ENCODE data around the gene SCN5A. TPM values are rescaled to one million over a fixed set of nuclear protein-coding genes. Genes with fewer than 3 reads are reported as not detected.

Gene SCN5A
- total RNA-seq, 2 donors from 2014 or later = 4.5 to 5.6 TPM

- Histone ChIP-seq H3K4me3 (ENCODE audit: low read length) (peak overlapping the region; percentile 68), H3K4me1 (ENCODE audit: control insufficient read depth, insufficient read depth, low read length) (no peaks in the 10 kb centered on the region), H3K27me3 (ENCODE audit: control insufficient read depth, insufficient read depth, low read length, poor library complexity, severe bottlenecking) (peaks cover 71% of the 10 kb centered on the region), H3K9me3 (ENCODE audit: control insufficient read depth, low read length) (peaks cover 7% of the 10 kb centered on the region), H3K27ac (ENCODE audit: low read depth, low read length) (no peak overlapping the region), H3K36me3 (ENCODE audit: control insufficient read depth, insufficient read depth, low read length) (no peaks in the 10 kb centered on the region), H3K9ac (ENCODE audit: extremely low read depth, low read length, poor library complexity, severe bottlenecking) (no peak overlapping the region)
- H3K27me3 Mint-ChIP-seq (ENCODE audit: insufficient read depth) = no peaks in the 10 kb centered on the region
- H3K9me3 Mint-ChIP-seq = peaks cover 4% of the 10 kb centered on the region
- no peak for DNase-seq
- H3K4me3 Mint-ChIP-seq = no peak overlapping the region
- no peaks in the 10 kb centered on the region for H3K36me3 Mint-ChIP-seq (ENCODE audit: low read depth)
- peaks cover 3% of the 10 kb centered on the region for H3K4me1 Mint-ChIP-seq
- TF ChIP-seq CTCF (conservative IDR thresholded peaks at IDR 0.05) = no peak
- no peak overlapping the region for H3K27ac Mint-ChIP-seq
- 15 to 26% methylated on average over 18 to 56 of the region's 56 CpGs for WGBS, 2 experiments (ENCODE audit: insufficient coverage in 1 of 2, insufficient read length in 1 of 2)
These were observed 608 bp downstream of the SCN5A start for GRCh38 chr3:38648659-38649499.

- Mint-ChIP-seq H3K27ac (no peak overlapping the region), H3K4me1 (peaks cover 3% of the 10 kb centered on the region), H3K9me3 (peaks cover under 1% of the 10 kb centered on the region), H3K4me3 (no peak overlapping the region), H3K36me3 (ENCODE audit: low read depth) (no peaks in the 10 kb centered on the region), H3K27me3 (ENCODE audit: insufficient read depth) (peaks cover 3% of the 10 kb centered on the region)
- H3K4me1 ChIP-seq (ENCODE audit: control insufficient read depth, insufficient read depth, low read length) = no peaks in the 10 kb centered on the region
- H3K4me3 ChIP-seq (ENCODE audit: low read length) = no peak overlapping the region
- peaks cover 71% of the 10 kb centered on the region for H3K27me3 ChIP-seq (ENCODE audit: control insufficient read depth, insufficient read depth, low read length, poor library complexity, severe bottlenecking)
- H3K36me3 ChIP-seq (ENCODE audit: control insufficient read depth, insufficient read depth, low read length) = no peaks in the 10 kb centered on the region
- H3K9ac ChIP-seq (ENCODE audit: extremely low read depth, low read length, poor library complexity, severe bottlenecking) = no peak overlapping the region
- H3K9me3 ChIP-seq (ENCODE audit: control insufficient read depth, low read length) = peaks cover 7% of the 10 kb centered on the region
- DNase-seq = peak; percentile 44
- TF ChIP-seq CTCF (conservative IDR thresholded peaks at IDR 0.05) = no peak
- WGBS, 2 experiments (ENCODE audit: insufficient coverage in 1 of 2, insufficient read length in 1 of 2) = 95 to 100% methylated on average over 3 to 7 of the region's 7 CpGs
- H3K27ac ChIP-seq (ENCODE audit: low read depth, low read length) = no peak overlapping the region
These were observed 1.3 kb downstream of the SCN5A start for GRCh38 chr3:38648024-38648658.

- peaks cover 3% of the 10 kb centered on the region for H3K4me1 Mint-ChIP-seq
- Histone ChIP-seq H3K9me3 (ENCODE audit: control insufficient read depth, low read length) (no peaks in the 10 kb centered on the region), H3K27me3 (ENCODE audit: control insufficient read depth, insufficient read depth, low read length, poor library complexity, severe bottlenecking) (peaks cover 71% of the 10 kb centered on the region), H3K9ac (ENCODE audit: extremely low read depth, low read length, poor library complexity, severe bottlenecking) (no peak overlapping the region), H3K4me1 (ENCODE audit: control insufficient read depth, insufficient read depth, low read length) (no peaks in the 10 kb centered on the region), H3K27ac (ENCODE audit: low read depth, low read length) (no peak overlapping the region), H3K4me3 (ENCODE audit: low read length) (no peak overlapping the region), H3K36me3 (ENCODE audit: control insufficient read depth, insufficient read depth, low read length) (no peaks in the 10 kb centered on the region)
- WGBS, 2 experiments (ENCODE audit: insufficient coverage in 1 of 2, insufficient read length in 1 of 2) = 85 to 86% methylated on average over 5 to 7 of the region's 7 CpGs
- no peaks in the 10 kb centered on the region for H3K36me3 Mint-ChIP-seq (ENCODE audit: low read depth)
- no peaks in the 10 kb centered on the region for H3K9me3 Mint-ChIP-seq
- peaks cover 3% of the 10 kb centered on the region for H3K27me3 Mint-ChIP-seq (ENCODE audit: insufficient read depth)
- DNase-seq = peak; percentile 47
- H3K4me3 Mint-ChIP-seq = no peak overlapping the region
- TF ChIP-seq CTCF (conservative IDR thresholded peaks at IDR 0.05) = no peak
- H3K27ac Mint-ChIP-seq = no peak overlapping the region
These were observed 2.1 kb downstream of the SCN5A start for GRCh38 chr3:38647217-38647970.

Measured in endodermal cell (in vitro differentiated cells).